HepG2 (cell line): Measurements from ENCODE around the gene ATL2. TPM values are rescaled to one million over a fixed set of nuclear protein-coding genes. Genes with fewer than 3 reads are reported as not detected.
A peak's percentile ranks its signal among the peaks of the same experiment; 100 is the strongest.

Experiments
- ATF1 ChIP-seq: IDR thresholded peaks from 2 replicates; pipeline ENCODE4 v1.6.1; 2016; ENCODE audit warnings: mild to moderate bottlenecking, control low read depth
- ETS1 ChIP-seq: sonication (generic); formaldehyde crosslinking; IDR thresholded peaks from 2 replicates; pipeline ENCODE4 v1.4.0; 2020; ENCODE audit warnings: missing genetic modification reagents
- FOXP4 ChIP-seq: sonication (generic); formaldehyde crosslinking; IDR thresholded peaks from 2 replicates; pipeline ENCODE4 v1.4.0; 2020; ENCODE audit warnings: missing genetic modification reagents
- HIVEP1 ChIP-seq: sonication (generic); formaldehyde crosslinking; IDR thresholded peaks from 2 replicates; pipeline ENCODE4 v1.4.0; 2020; ENCODE audit warnings: mild to moderate bottlenecking, missing genetic modification reagents
- HMG20B ChIP-seq: conservative IDR thresholded peaks from 2 replicates; pipeline ENCODE4 v1.6.1; 2016; ENCODE audit warnings: missing genetic modification reagents, missing compliant biosample characterization
- HMGXB3 ChIP-seq: sonication (generic); formaldehyde crosslinking; IDR thresholded peaks from 2 replicates; pipeline ENCODE4 v1.4.0; 2020; ENCODE audit warnings: missing genetic modification reagents, borderline replicate concordance
- HOXA7 ChIP-seq: sonication (generic); formaldehyde crosslinking; IDR thresholded peaks from 2 replicates; pipeline ENCODE4 v1.8.1; 2022; ENCODE audit warnings: mild to moderate bottlenecking, missing genetic modification reagents, moderate library complexity
- KAT7 ChIP-seq: IDR thresholded peaks from 2 replicates; pipeline ENCODE4 v1.6.1; 2018; ENCODE audit warnings: borderline replicate concordance, missing compliant biosample characterization
- KDM2A ChIP-seq: sonication (generic); formaldehyde crosslinking; IDR thresholded peaks from 2 replicates; pipeline ENCODE4 v1.4.0; 2020; ENCODE audit warnings: low read depth, missing genetic modification reagents, borderline replicate concordance
- NCOA5 ChIP-seq: sonication (generic); formaldehyde crosslinking; IDR thresholded peaks from 2 replicates; pipeline ENCODE4 v1.4.0; 2020; ENCODE audit warnings: missing genetic modification reagents
- PAF1 ChIP-seq: IDR thresholded peaks from 2 replicates; pipeline ENCODE4 v1.6.1; 2016; ENCODE audit warnings: missing genetic modification reagents, missing compliant biosample characterization
- PRMT3 ChIP-seq: sonication (generic); formaldehyde crosslinking; IDR thresholded peaks from 2 replicates; pipeline ENCODE4 v1.8.1; 2022; ENCODE audit warnings: low read depth, mild to moderate bottlenecking, moderate library complexity, missing genetic modification reagents, borderline replicate concordance
- SMARCE1 ChIP-seq: fragments of 450-650 bp; IDR thresholded peaks from 2 replicates; pipeline ENCODE4 v1.6.1; 2017; ENCODE audit warnings: borderline replicate concordance
- SP2 ChIP-seq: sonication (generic); formaldehyde crosslinking; IDR thresholded peaks from 2 replicates; pipeline ENCODE4 v1.5.1; 2020; ENCODE audit warnings: mild to moderate bottlenecking, missing genetic modification reagents
- TEAD2 ChIP-seq: sonication (generic); formaldehyde crosslinking; IDR thresholded peaks from 2 replicates; pipeline ENCODE4 v1.9.0; 2021; ENCODE audit warnings: missing genetic modification reagents
- THAP11 ChIP-seq: IDR thresholded peaks from 2 replicates; pipeline ENCODE4 v1.6.1; 2016; ENCODE audit warnings: missing biosample characterization, missing genetic modification reagents
- ZBTB14 ChIP-seq: sonication (generic); formaldehyde crosslinking; IDR thresholded peaks from 2 replicates; pipeline ENCODE4 v1.4.0; 2020; ENCODE audit warnings: missing genetic modification reagents
- ZFX ChIP-seq: sonication (generic); formaldehyde crosslinking; IDR thresholded peaks from 2 replicates; pipeline ENCODE4 v1.4.0; 2020; ENCODE audit warnings: mild to moderate bottlenecking, low read depth, missing genetic modification reagents, moderate library complexity
- ZNF205 ChIP-seq: IDR thresholded peaks from 2 replicates; pipeline ENCODE4 v1.6.1; 2018; ENCODE audit warnings: missing biosample characterization, missing genetic modification reagents
- ZNF296 ChIP-seq: sonication (generic); formaldehyde crosslinking; conservative IDR thresholded peaks from 2 replicates; pipeline ENCODE4 v1.5.0; 2020; ENCODE audit warnings: mild to moderate bottlenecking, missing genetic modification reagents
- ZNF317 ChIP-seq: sonication (generic); formaldehyde crosslinking; IDR thresholded peaks from 2 replicates; pipeline ENCODE4 v1.5.0; 2020; ENCODE audit warnings: mild to moderate bottlenecking, missing genetic modification reagents
- ZNF337 ChIP-seq: sonication (generic); formaldehyde crosslinking; IDR thresholded peaks from 2 replicates; pipeline ENCODE4 v1.5.1; 2020; ENCODE audit warnings: missing genetic modification reagents, low read depth, mild to moderate bottlenecking, borderline replicate concordance
- ZNF619 ChIP-seq: sonication (generic); formaldehyde crosslinking; IDR thresholded peaks from 2 replicates; pipeline ENCODE4 v1.4.0; 2020; ENCODE audit warnings: mild to moderate bottlenecking, missing genetic modification reagents
- polyA plus RNA-seq, 8 experiments: library from polyadenylated mRNA; depleted of rRNA in 3 of 8; stranded (reverse) in 7 of 8; unstranded in 1 of 8; fragments of >200 nt; fragmentation: Illumina TruSeq in 4 of 8; extraction: Trizol in 4 of 8; gene quantifications; 2 replicates each; pipeline versions ENCODE4 v1.2.1 to v1.2.3, GENCODE V29; 2011 to 2016; ENCODE audit warnings: low read depth in 4 of 8, missing spikeins in 1 of 8, mixed read lengths in 1 of 8; ENCODE audit not compliant: insufficient read depth in 1 of 8
- total RNA-seq, 5 experiments: library from RNA; depleted of rRNA; stranded (reverse); fragments of >200 nt; fragmentation: Illumina TruSeq; extraction: Trizol; gene quantifications; 2 replicates each; pipeline ENCODE4 v1.2.3, GENCODE V29; 2016; ENCODE audit warnings: low read depth in 1 of 5

ATL2 gene
- total and polyA plus RNA-seq, 2 of the 13 experiments (the other 11 are each of a cell fraction or from before 2014, with no cell fraction given) = 56.5 to 119 TPM

GRCh38 chr2:38405917-38406596 is 29.0 kb upstream of the ATL2 start (continued):
- TF ChIP-seq HMGXB3 (CRISPR knock-in tag) (no peak), ZNF205 (CRISPR knock-in tag) (no peak), SMARCE1 (no peak), ZNF619 (CRISPR knock-in tag) (0 out of 2 replicates have a peak, but pooled peaks have one; percentile 4), ZNF317 (CRISPR knock-in tag) (no peak), HMG20B (CRISPR knock-in tag) (no peak), THAP11 (CRISPR knock-in tag) (no peak; the same call in 1 of the 2 replicates), ZBTB14 (no peak), HOXA7 (CRISPR knock-in tag) (no peak), FOXP4 (peak; percentile 64), ZNF337 (CRISPR knock-in tag) (no peak), PRMT3 (CRISPR knock-in tag) (no peak), HIVEP1 (no peak), KDM2A (CRISPR knock-in tag) (no peak), ATF1 (CRISPR knock-in tag) (no peak), ETS1 (no peak), NCOA5 (CRISPR knock-in tag) (no peak), ZFX (peak; percentile 63), ZNF296 (CRISPR knock-in tag) (no peak), TEAD2 (no peak), KAT7 (peak; percentile 53; the same call in 1 of the 2 replicates), PAF1 (CRISPR knock-in tag) (no peak), SP2 (no peak)
